MM.1S (cell line): ENCODE data around the gene NPLOC4.
"Not testable (repeated sequence)": the region's sequence is repeated elsewhere in the genome, so short reads cannot be mapped to it uniquely, and the experiment has no call there.

Experiments used
- CTCF ChIP-seq: fragments of 300-600 bp; sonication (generic); IDR thresholded peaks from 2 replicates; pipeline ENCODE4 v1.5.1; 2016; ENCODE audit warnings: antibody characterized with exemption, low read length, mixed read lengths
- EZH2 ChIP-seq: fragments of 300-600 bp; sonication (generic); optimal IDR thresholded peaks from 2 replicates; pipeline ENCODE3; 2017; ENCODE audit warnings: low read depth, mild to moderate bottlenecking, antibody characterized with exemption, low read length, mixed read lengths
- EZH2phosphoT487 ChIP-seq: fragments of 300-600 bp; sonication (generic); IDR thresholded peaks from 2 replicates; pipeline ENCODE4 v1.6.1; 2018; ENCODE audit warnings: antibody characterized with exemption, low read length

- TF ChIP-seq EZH2, CTCF, EZH2phosphoT487: not testable (repeated sequence)
Measured at GRCh38 chr17:81584771-81585170, 52.1 kb downstream of the NPLOC4 start.
